WTC11 (cell line): ENCODE results near the gene PKMYT1. TPM values are rescaled to one million over a fixed set of nuclear protein-coding genes. Genes with fewer than 3 reads are reported as not detected.
A peak's percentile ranks its signal among the peaks of the same experiment; 100 is the strongest.

Source experiments
- ATAC-seq: fragments of 200-7000 bp; cut with Tn5 transposase; 2 replicates; pipeline ENCODE4 v1.10.0; 2021; ENCODE audit warnings: mild to moderate bottlenecking, moderate library complexity
- CTCF ChIA-PET: fragments of 300-600 bp; sonication (Branson Sonifier 250); formaldehyde crosslinking; loops from one replicate; lab custom pipeline; 2021; ENCODE audit warnings: antibody characterized with exemption; lab: Charles Lee
- POLR2A ChIA-PET: fragments of 350-600 bp; sonication (Branson Sonifier 250); formaldehyde crosslinking; loops from one replicate; lab custom pipeline; 2021; ENCODE audit warnings: antibody characterized with exemption; lab: Charles Lee
- DNase-seq: peaks from one replicate; pipeline ENCODE4 v3.0.0; 2021; ENCODE audit warnings: low spot score
- H3K27ac Mint-ChIP-seq: 2 replicates; pipeline ENCODE4 v1.8.0; 2021; ENCODE audit warnings: mixed read lengths
- H3K27me3 Mint-ChIP-seq: 2 replicates; pipeline ENCODE4 v1.8.0; 2021; ENCODE audit warnings: low read depth, mild to moderate bottlenecking, moderate library complexity, mixed read lengths
- H3K36me3 Mint-ChIP-seq: 2 replicates; pipeline ENCODE4 v1.8.0; 2021; ENCODE audit warnings: mixed read lengths
- H3K4me1 Mint-ChIP-seq: 2 replicates; pipeline ENCODE4 v1.8.0; 2022; ENCODE audit warnings: mixed read lengths
- H3K4me3 Mint-ChIP-seq: 2 replicates; pipeline ENCODE4 v1.8.0; 2021; ENCODE audit warnings: mild to moderate bottlenecking, moderate library complexity, mixed read lengths
- H3K9me3 Mint-ChIP-seq: 2 replicates; pipeline ENCODE4 v1.8.0; 2021; ENCODE audit warnings: mixed read lengths
- CDX4 ChIP-seq: fragments of 250-450 bp; sonication (Bioruptor Pico); IDR thresholded peaks from 2 replicates; pipeline ENCODE4 v1.9.0; 2021; ENCODE audit warnings: moderate library complexity, mild to moderate bottlenecking, inconsistent platforms, borderline replicate concordance
- CTCF ChIP-seq: fragments of 200-600 bp; IDR thresholded peaks from 2 replicates; pipeline ENCODE4 v1.8.0; 2022; ENCODE audit warnings: antibody characterized with exemption
- EMX1 ChIP-seq: fragments of 250-450 bp; sonication (Bioruptor Pico); IDR thresholded peaks from 2 replicates; pipeline ENCODE4 v1.8.0; 2021; ENCODE audit warnings: mild to moderate bottlenecking
- FOXK1 ChIP-seq: sonication (generic); formaldehyde crosslinking; IDR thresholded peaks from 2 replicates; pipeline ENCODE4 v1.8.0; 2022; ENCODE audit warnings: mild to moderate bottlenecking, moderate library complexity, missing genetic modification reagents
- GRHL2 ChIP-seq: fragments of 250-450 bp; sonication (Bioruptor Pico); IDR thresholded peaks from 2 replicates; pipeline ENCODE4 v1.8.0; 2022; ENCODE audit warnings: mild to moderate bottlenecking, moderate library complexity; ENCODE audit not compliant: insufficient replicate concordance, severe bottlenecking
- IRF1 ChIP-seq: sonication (generic); formaldehyde crosslinking; IDR thresholded peaks from 2 replicates; pipeline ENCODE4 v1.8.0; 2023; ENCODE audit warnings: missing genetic modification reagents
- MLX ChIP-seq: sonication (generic); formaldehyde crosslinking; IDR thresholded peaks from 2 replicates; pipeline ENCODE4 v1.8.1; 2023; ENCODE audit warnings: mild to moderate bottlenecking, missing genetic modification reagents, moderate library complexity
- NFYB ChIP-seq: sonication (generic); formaldehyde crosslinking; conservative IDR thresholded peaks from 2 replicates; pipeline ENCODE4 v1.8.0; 2022; ENCODE audit warnings: low read depth, missing genetic modification reagents
- NR3C1 ChIP-seq: sonication (generic); formaldehyde crosslinking; conservative IDR thresholded peaks from 2 replicates; pipeline ENCODE4 v1.8.1; 2023; ENCODE audit warnings: low read depth, mild to moderate bottlenecking, missing genetic modification reagents
- RORB ChIP-seq: fragments of 250-450 bp; sonication (Bioruptor Pico); IDR thresholded peaks from 2 replicates; pipeline ENCODE4 v1.9.0; 2021; ENCODE audit warnings: mild to moderate bottlenecking
- total RNA-seq: library from RNA; stranded (reverse); gene quantifications from 3 replicates; pipeline ENCODE4 v1.2.3, GENCODE V29; 2021
- TF ChIP-seq, protein P1 (sequence below): fragments of 250-450 bp; sonication (Bioruptor Pico); IDR thresholded peaks from 2 replicates; pipeline ENCODE4 v1.8.0; 2021; ENCODE audit warnings: mild to moderate bottlenecking
- TF ChIP-seq, protein P2 (sequence below): sonication (generic); formaldehyde crosslinking; conservative IDR thresholded peaks from 2 replicates; pipeline ENCODE4 v1.8.1; 2023; ENCODE audit warnings: mild to moderate bottlenecking, low read depth, missing genetic modification reagents, moderate library complexity
- TF ChIP-seq, protein P3 (sequence below): fragments of 250-450 bp; sonication (Bioruptor Pico); IDR thresholded peaks from 2 replicates; pipeline ENCODE4 v1.9.0; 2021; ENCODE audit warnings: mild to moderate bottlenecking
- TF ChIP-seq, protein P4 (sequence below): fragments of 250-450 bp; sonication (Bioruptor Pico); IDR thresholded peaks from 2 replicates; pipeline ENCODE4 v1.9.0; 2021; ENCODE audit warnings: mild to moderate bottlenecking, borderline replicate concordance

Gene PKMYT1
- total RNA-seq, 1 experiment from 2014 or later, result 120 TPM

- CTCF ChIA-PET, result interaction anchor here (2.2 to 3.0 kb wide), 3 partner anchors 11 to 17 kb away, joined by 17 to 35 read pairs (median 18); no protein-coding TSS in a partner anchor
- H3K4me1 Mint-ChIP-seq, result peaks cover 68% of the 10 kb centered on the region
- H3K36me3 Mint-ChIP-seq, result peaks cover 21% of the 10 kb centered on the region
- peaks cover 4% of the 10 kb centered on the region; the same call in 1 of the 2 replicates for H3K27me3 Mint-ChIP-seq
- POLR2A ChIA-PET, result interaction anchor here (17.1 kb wide), 1 partner anchor 9 kb away, joined by 502 read pairs; the partner anchor contains the start of gene CLDN9
- peak overlapping the region; percentile 93 for H3K4me3 Mint-ChIP-seq
- H3K27ac Mint-ChIP-seq, result peak overlapping the region; percentile 61; the same call in 1 of the 2 replicates
- DNase-seq, result no peak
- no peak for ATAC-seq
- TF ChIP-seq NR3C1, result no peak
- no peaks in the 10 kb centered on the region for H3K9me3 Mint-ChIP-seq
Observed at GRCh38 chr16:3014971-3015370, 34.7 kb upstream of the PKMYT1 start.

DNA sequence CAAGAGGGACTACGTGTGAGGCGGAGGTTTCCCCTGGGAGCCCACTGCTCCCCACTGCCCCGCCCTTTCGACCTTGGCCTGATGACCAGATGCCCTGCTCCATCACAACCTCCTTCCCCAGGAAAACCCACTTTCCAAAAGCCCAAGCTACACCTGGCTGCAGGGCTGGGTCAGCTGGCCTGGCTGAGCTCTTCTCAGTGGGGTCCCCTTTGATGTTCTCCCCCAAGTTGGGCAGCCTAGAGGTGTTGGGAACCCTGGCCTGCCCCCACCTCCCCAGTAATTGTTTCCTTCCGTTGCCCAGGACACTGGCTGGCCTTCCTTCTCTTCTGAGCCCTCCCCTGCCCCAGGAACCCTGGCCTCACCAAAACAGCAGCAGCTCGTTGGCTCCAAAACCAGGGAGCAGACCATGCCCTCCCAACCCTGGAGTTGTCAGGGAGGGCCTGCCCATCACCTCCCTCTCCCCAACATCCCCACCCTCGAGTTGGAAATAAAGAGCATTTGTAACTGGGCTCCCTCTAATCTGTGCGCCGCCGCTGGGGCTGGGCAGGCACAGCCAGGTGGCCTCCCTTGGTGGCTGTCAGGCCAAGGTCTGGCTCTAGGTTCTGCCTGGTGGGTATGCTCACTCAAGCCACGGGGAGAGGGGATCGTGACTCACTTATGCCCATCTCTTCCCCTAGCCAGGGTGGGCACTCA lies 33.9 kb upstream of the PKMYT1 start:
- H3K27ac Mint-ChIP-seq, result peak overlapping the region; percentile 86
- ATAC-seq (no peak), DNase-seq (no peak)
- peaks cover 21% of the 10 kb centered on the region for H3K36me3 Mint-ChIP-seq
- ChIA-PET POLR2A (interaction anchor here (0.6 to 17.1 kb wide), 4 partner anchors 8 to 37 kb away, joined by 3 to 502 read pairs (median 7); partner anchors contain the start of genes CLDN9, HCFC1R1 and THOC6), CTCF (interaction anchor here (0.7 to 3.0 kb wide), 11 partner anchors 9 to 115 kb away, joined by 3 to 35 read pairs (median 5); partner anchors contain the start of genes HCFC1R1, PAQR4 and THOC6)
- H3K9me3 Mint-ChIP-seq, result no peaks in the 10 kb centered on the region
- H3K4me3 Mint-ChIP-seq, result peak overlapping the region; percentile 93
- peaks cover 68% of the 10 kb centered on the region for H3K4me1 Mint-ChIP-seq
- peaks cover 3% of the 10 kb centered on the region; the same call in 1 of the 2 replicates for H3K27me3 Mint-ChIP-seq
- TF ChIP-seq, protein P1, sequence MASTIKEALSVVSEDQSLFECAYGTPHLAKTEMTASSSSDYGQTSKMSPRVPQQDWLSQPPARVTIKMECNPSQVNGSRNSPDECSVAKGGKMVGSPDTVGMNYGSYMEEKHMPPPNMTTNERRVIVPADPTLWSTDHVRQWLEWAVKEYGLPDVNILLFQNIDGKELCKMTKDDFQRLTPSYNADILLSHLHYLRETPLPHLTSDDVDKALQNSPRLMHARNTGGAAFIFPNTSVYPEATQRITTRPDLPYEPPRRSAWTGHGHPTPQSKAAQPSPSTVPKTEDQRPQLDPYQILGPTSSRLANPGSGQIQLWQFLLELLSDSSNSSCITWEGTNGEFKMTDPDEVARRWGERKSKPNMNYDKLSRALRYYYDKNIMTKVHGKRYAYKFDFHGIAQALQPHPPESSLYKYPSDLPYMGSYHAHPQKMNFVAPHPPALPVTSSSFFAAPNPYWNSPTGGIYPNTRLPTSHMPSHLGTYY (CRISPR knock-in tag), result peak; percentile 62; the same call in 1 of the 2 replicates
- no peak for TF ChIP-seq MLX
- TF ChIP-seq NFYB (CRISPR knock-in tag), result no peak
- no peak for TF ChIP-seq GRHL2 (CRISPR knock-in tag)
- TF ChIP-seq CTCF, result no peak
- no peak for TF ChIP-seq CDX4 (CRISPR knock-in tag)
- no peak for TF ChIP-seq RORB
- no peak for TF ChIP-seq IRF1 (CRISPR knock-in tag)
- TF ChIP-seq, protein P2, sequence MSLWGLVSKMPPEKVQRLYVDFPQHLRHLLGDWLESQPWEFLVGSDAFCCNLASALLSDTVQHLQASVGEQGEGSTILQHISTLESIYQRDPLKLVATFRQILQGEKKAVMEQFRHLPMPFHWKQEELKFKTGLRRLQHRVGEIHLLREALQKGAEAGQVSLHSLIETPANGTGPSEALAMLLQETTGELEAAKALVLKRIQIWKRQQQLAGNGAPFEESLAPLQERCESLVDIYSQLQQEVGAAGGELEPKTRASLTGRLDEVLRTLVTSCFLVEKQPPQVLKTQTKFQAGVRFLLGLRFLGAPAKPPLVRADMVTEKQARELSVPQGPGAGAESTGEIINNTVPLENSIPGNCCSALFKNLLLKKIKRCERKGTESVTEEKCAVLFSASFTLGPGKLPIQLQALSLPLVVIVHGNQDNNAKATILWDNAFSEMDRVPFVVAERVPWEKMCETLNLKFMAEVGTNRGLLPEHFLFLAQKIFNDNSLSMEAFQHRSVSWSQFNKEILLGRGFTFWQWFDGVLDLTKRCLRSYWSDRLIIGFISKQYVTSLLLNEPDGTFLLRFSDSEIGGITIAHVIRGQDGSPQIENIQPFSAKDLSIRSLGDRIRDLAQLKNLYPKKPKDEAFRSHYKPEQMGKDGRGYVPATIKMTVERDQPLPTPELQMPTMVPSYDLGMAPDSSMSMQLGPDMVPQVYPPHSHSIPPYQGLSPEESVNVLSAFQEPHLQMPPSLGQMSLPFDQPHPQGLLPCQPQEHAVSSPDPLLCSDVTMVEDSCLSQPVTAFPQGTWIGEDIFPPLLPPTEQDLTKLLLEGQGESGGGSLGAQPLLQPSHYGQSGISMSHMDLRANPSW (CRISPR knock-in tag), result no peak
- TF ChIP-seq, protein P3, sequence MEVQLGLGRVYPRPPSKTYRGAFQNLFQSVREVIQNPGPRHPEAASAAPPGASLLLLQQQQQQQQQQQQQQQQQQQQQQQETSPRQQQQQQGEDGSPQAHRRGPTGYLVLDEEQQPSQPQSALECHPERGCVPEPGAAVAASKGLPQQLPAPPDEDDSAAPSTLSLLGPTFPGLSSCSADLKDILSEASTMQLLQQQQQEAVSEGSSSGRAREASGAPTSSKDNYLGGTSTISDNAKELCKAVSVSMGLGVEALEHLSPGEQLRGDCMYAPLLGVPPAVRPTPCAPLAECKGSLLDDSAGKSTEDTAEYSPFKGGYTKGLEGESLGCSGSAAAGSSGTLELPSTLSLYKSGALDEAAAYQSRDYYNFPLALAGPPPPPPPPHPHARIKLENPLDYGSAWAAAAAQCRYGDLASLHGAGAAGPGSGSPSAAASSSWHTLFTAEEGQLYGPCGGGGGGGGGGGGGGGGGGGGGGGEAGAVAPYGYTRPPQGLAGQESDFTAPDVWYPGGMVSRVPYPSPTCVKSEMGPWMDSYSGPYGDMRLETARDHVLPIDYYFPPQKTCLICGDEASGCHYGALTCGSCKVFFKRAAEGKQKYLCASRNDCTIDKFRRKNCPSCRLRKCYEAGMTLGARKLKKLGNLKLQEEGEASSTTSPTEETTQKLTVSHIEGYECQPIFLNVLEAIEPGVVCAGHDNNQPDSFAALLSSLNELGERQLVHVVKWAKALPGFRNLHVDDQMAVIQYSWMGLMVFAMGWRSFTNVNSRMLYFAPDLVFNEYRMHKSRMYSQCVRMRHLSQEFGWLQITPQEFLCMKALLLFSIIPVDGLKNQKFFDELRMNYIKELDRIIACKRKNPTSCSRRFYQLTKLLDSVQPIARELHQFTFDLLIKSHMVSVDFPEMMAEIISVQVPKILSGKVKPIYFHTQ (CRISPR knock-in tag), result peak; percentile 66
- no peak for TF ChIP-seq FOXK1
- peak; percentile 95 for TF ChIP-seq EMX1 (CRISPR knock-in tag)
- TF ChIP-seq, protein P4, sequence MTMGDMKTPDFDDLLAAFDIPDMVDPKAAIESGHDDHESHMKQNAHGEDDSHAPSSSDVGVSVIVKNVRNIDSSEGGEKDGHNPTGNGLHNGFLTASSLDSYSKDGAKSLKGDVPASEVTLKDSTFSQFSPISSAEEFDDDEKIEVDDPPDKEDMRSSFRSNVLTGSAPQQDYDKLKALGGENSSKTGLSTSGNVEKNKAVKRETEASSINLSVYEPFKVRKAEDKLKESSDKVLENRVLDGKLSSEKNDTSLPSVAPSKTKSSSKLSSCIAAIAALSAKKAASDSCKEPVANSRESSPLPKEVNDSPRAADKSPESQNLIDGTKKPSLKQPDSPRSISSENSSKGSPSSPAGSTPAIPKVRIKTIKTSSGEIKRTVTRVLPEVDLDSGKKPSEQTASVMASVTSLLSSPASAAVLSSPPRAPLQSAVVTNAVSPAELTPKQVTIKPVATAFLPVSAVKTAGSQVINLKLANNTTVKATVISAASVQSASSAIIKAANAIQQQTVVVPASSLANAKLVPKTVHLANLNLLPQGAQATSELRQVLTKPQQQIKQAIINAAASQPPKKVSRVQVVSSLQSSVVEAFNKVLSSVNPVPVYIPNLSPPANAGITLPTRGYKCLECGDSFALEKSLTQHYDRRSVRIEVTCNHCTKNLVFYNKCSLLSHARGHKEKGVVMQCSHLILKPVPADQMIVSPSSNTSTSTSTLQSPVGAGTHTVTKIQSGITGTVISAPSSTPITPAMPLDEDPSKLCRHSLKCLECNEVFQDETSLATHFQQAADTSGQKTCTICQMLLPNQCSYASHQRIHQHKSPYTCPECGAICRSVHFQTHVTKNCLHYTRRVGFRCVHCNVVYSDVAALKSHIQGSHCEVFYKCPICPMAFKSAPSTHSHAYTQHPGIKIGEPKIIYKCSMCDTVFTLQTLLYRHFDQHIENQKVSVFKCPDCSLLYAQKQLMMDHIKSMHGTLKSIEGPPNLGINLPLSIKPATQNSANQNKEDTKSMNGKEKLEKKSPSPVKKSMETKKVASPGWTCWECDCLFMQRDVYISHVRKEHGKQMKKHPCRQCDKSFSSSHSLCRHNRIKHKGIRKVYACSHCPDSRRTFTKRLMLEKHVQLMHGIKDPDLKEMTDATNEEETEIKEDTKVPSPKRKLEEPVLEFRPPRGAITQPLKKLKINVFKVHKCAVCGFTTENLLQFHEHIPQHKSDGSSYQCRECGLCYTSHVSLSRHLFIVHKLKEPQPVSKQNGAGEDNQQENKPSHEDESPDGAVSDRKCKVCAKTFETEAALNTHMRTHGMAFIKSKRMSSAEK (CRISPR knock-in tag), result peak; percentile 78
